NCI-H1417 treated with DMSO at 0.1 percent for 48 hours (cell line): ENCODE measurements around the gene CPNE5.

ENCODE experiments used
- DNase-seq: peaks from one replicate; lab custom pipeline; 2025; lab: John Stamatoyannopoulos, UW

CPNE5 gene

DNA sequence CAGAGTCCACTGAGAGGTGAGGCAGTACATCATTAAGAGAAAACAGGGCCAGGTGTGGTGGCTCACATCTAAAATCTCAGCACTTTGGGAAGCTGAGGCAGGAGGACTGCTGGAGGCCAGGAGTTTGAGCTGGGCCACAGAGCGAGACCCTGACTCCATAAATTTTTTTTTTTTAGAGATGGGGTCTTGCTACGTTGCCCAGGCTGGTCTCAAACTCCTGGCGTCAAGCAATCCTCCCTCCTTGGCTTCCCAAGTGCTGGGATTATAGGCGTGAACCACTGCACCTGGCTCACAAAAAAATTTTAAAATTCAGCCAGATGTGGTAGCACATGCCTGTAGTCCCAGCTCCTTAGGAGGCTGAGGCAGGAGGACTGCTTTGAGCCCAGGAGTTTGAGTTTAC lies 18.1 kb upstream of the CPNE5 start:
- no peak for DNase-seq

DNA sequence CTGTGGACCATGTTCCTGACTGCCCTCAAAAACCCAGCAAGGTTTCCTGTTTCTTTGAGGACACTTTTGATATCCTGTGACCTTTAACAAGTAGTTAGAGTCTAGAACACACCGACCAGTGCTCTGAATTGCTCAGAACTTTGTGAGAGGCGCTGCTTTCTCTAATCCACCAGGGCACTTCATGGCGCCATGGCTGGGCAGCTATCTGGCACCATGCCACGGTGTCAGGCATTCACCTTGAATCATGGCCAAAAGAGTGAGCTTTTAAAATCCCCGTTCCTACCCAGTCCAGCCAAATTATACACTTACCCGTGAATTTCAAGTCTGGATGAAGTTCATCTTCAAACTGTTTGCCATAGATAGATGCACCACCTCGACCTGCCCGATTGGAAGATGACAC lies 17.0 kb upstream of the CPNE5 start:
- no peak for DNase-seq

DNA sequence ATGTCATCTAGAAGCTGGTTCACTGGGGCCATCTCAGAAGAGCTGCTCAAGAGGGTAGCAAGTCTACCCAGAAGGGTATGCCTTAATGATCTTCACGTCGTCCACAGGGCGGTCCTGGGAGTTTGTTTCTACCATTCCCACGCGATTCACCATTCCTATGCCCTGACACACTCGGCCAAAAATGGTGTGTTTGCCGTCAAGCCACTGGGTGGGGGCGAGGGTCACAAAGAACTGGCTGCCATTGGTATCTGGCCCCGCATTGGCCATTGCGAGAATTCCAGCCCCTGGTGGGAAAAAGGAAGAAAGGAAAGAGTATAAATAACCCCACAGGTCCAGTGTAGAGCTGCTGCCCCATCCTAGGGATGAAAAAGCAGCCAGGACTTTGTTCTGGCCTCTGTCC lies 16.5 kb upstream of the CPNE5 start:
- no peak for DNase-seq

DNA sequence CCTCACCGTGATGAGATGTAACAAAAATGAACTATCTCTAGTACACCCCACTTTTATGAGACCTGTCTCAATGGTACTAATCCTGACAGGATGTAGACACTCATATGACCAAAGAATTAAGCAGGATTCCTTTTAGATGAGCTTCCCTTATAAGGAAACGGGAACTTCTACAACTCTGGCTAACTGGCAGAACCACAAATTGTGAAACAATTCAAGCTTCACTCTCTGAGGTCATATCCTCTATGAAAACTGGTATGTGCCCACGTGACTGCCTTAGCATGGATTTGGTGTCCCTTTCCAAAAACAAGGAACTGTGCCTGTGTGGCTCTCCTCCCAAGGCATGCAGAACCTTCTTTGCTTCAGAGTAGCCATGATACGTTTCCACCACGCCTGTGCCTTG lies 14.1 kb upstream of the CPNE5 start:
- DNase-seq: no peak

DNA sequence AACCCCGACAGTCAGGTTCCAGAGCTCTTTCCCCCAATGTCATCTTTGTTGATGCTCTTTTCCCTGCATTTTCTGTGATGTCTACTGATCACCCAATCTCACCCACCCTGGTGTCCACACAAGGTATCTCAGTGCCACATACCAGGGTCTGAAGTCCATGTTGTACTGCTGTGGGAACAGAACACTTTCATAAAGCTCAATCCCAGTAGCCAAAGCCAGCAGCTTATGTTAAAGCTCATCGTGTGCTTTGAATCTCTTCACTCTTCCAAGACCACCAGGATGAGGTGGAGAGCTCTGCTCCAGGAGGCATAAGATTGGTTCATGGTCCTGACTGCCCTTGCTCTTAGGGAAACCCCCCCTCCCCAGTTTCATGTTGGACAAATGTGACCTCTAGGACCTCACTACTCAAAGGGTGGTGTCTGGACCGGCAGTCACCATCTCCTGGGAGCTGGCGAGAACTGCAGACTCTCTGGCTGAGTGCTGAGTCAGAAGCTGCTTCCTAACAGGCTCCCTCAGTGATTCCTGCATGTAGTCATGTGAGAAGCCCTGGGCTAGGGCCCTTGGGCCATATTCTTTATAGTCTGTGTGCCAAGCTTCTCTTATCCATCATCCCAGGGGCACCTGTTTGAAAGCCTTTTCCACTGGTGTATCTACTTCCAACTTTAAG lies 13.4 kb upstream of the CPNE5 start:
- no peak for DNase-seq

DNA sequence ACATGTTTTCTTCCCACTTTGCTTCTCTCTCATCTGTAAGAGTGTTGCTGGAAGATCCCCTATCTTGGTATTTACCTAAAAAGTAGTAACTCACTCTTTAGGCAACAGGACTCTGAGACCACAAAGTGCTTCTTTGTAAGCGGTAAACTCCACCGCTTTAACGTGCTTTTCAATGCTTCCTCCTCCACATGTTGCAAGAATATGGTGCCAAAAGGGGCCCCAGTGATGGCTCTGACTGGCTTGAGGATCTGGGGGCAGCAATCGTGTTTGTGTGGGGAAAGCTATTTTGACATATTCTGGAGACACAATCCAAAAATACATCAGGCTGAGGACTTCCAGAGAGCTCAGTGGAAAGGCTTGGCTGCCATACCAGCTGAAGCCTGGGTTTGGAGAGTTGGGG lies 12.4 kb upstream of the CPNE5 start:
- no peak for DNase-seq

DNA sequence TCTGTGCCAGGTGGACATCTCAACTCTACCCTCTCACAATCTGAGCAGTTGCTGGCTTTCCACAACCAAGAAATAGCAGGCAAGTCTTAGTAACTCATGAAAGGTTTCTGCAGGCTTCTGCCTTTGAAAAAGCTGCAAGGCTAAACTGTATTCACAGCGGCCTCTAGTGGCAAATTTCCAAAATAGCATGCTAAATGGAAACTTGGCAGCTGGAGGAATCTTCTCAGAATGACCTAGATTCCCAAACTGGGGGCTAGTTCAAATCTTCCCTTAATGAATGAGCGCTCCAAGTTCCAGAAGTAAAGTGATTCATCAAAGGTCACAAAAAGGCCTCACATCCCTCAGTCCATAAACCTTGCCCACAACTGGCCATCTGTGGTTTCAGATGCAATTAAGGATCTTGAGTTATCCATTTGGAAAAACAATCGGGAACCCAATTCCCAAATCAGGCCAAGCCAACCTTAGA lies 11.9 kb upstream of the CPNE5 start:
- DNase-seq: no peak

DNA sequence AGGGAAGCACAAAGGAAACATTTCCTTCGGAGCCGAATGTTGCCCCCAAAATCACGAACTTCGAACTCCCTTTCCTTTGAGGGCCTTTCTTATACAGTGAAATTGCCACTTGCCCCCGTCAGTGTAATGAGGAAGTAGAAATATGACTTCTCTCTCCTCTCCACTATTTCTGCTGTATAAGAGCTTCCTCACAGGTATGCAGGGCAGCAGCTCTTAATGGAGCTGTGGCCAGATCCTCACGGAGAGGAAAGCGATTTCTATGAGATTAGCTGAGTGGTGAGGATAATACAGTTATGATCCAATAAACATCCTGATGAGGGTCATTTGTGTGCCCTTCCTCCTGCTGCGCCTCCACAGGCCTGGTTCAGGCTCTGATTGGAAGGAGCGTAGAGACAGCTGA lies 10.8 kb upstream of the CPNE5 start:
- no peak for DNase-seq

DNA sequence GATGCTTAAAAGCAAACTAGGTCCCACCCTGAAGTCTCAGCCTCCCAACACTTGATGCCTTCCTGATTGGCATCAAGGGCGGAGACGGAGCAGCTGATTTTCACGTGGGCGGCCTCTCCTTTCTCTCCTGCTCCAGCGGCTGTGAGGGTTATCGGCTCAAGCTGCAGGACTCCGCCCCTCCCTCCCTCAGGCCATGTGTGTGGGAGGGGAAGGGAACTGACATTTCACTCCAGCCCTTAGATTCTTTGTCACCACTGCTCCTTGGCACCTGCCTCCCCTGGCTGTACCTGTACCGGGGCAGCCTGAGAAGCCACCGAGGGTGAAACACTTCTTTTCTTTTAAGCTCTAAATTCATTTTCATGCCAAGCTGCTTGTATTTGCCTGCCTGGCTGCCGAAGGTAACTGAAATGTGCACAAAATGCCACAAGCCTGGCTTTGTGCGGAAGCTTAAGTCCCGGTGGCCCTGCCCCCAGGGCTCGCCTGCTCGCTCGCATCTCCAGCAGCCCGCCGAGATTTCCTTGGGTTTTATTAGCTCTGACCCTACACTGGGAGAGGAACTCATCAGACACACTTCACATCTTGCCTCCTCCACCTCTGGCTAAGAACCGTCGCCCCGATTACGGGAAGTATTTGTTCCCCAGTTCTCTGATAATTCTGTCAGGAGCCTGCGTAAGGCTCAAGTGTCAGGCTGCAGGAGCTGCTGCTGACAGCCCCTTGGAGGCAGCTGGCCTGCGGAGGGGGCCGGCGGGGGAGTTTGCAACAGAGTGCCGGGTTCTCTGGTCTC lies 9.6 kb upstream of the CPNE5 start:
- DNase-seq: no peak

DNA sequence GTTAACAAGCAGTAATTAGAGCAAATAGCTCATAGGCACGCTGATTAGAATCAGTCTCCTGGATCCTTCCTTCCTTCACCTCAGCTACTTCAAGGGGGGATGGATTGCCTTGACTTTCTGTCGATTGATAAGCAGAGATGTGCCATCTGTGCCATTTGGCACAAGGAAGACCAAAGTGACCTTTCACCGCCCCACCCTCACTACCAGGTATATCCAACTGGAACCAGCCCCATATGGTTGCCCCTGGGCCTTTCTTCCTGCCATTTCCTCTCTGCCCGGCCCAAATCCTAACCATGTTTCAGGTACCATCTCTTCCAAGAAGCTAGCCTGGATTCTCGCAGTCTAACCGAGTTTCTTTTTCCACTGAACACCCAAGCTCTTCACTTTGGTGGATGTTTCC lies 8.7 kb upstream of the CPNE5 start:
- DNase-seq: no peak

DNA sequence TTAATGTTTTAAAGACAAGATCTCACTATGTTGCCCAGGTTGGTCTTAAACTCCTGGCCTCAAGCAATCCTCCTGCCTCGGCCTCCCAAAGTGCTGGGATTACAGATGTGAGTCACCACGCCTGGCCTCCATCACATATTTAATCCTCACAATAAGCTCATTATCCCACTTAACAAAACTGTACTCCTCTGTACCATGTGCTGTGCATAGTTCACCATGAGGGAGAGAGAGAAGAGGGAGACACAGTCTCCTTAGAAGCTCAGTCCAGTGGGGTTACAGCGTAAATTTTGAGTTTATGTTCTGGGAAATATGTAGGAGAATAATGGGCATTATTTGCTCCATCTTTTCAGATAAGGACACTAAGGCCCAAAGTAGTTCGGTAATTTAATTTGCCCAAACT lies 7.9 kb upstream of the CPNE5 start:
- no peak for DNase-seq

DNA sequence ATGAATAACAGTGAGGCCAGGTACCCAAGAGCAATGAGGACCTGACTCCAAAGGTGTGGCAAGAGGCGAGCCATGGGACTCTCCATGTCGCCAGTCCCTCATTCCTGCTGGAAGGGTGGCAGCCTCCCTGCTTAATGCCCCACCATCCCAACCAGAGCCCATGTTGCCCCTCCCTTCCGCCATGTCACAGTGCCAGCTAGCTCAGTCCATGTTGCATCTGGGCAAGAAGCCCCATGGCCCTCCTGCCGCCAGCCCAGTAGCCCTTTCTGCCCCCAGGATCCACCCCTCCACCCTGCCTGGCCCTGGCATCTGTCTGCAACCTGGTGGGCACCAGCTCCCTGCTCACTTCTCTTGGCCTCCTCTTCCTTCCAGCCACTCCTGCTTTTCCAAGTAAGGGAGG lies 6.0 kb upstream of the CPNE5 start:
- no peak for DNase-seq

DNA sequence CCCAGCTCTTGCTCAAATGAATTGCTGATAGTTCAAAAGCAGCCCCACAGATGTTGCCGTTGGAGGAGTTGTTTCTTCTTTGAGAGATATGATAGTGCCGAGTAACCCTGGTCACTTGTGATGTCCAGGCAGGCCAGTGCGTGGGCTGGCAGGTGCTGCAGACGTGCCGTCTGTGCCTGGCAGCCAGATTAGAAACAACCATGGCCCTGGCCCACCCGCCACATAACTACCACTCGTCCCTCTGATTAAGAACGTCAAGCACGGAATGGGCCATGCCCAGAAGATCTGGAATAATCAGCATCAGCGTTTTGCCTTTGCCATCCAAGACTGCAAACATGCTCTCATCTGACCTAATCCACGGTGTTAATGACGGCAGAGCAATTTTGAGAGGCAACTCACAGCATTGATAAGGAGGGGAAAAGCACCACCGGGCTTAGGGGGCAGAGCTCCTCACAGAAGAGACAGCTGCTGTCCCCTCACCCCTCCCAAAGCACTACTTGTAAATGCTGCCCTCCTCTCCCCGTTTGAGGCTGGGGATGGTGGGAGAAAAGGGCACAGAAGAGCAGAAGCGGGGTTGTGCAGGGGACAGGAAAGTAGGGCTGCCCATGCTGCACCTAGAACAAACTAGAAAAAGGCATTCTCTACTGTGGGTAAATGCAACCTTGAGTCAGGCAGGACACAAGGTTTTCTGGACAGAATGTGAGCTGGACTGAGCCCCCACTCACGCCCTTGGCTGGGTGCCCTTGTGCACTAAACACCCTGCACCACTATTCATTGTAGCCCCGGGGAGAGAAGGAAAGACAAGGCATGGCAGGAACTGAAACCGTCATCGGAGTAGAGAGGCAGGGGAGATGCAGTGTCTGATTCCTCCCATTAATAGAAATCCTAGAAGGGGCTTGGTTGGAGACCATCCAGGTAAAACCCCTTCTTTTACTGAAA lies 5.3 kb upstream of the CPNE5 start:
- DNase-seq: no peak

DNA sequence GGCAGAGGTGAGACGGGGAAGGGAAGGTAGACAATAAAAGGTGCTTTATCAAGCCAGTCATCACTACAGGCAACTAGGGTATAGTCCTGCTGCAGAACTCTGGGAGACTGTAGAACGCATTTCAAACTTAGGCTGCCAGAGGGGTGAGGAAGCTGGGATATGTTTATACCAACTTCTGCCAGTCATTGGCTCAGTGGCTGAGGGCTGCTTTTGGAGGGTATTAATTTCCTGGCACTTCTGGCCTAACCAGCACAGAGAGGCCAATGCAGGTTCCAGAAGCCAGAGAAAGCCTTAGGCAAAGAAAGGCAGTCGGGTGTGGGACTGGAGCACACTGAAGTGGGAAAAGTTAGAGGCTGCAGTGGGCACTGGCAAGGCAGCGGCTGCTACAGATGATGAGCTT lies 3.9 kb upstream of the CPNE5 start:
- no peak for DNase-seq

DNA sequence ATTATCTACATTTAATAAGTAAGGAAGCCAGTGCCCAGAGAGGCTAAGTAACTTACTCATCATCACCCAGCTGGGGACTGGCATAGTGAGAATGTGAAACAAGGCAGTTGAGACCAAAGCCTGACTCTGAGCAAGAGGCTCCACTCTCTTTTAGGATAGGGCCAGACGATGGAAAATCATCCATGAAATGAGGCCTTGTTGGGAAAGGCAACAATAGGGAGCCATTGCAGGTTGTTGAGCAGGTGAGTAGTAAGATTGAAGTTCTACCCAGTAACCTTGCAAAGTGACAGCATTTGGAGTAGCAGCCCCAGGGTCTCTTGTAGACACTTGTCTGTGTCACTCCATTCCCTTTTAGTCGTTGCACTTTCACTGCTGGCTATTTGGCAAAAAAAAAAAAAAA lies 2.5 kb upstream of the CPNE5 start:
- no peak for DNase-seq

DNA sequence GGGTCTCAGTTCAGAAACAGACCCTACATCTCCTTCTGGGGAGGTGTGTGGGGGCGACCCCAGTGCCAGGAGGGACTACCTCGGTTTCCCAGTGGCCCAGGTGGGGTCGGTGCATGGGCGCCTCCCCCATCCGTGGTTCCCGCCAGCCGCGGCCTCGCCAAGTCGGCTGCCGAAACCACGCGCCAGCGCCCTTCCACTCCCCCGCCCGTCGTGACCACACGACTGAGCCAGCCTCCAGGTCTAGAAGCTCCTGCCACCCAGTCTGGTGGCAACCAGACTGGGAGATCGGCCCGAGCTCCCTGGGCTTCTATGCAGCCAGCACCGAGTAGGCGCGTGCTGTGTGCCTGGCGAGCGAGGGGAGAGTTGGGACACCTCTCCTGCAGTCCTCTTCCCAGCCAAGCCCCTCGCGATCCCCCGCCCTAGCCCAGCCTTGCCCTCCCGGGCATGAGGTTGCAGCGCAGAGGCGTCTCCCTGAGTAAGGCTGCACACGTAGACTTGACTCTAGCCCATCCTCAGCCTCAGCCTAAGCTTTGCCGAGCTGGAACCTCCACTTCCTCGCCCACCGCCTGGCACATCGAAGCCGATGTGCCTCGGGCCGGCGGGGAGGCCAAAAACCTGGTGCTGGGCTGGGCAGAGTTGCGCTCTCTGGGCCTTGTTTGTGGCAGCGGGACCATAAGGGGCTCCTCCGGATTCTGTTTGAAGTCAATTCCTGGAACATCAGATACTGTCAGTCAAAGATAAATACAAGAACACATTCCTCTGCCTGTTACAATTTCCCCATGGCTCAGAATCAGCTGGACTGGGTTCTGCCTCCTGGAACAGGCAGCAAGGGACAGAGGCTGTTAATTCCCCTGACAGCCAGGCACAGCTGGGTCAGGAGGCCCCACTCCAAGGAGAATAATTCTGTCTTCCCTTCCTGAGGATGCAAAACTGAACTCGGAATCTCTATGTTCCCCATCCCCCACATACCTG lies 1.5 kb upstream of the CPNE5 start:
- no peak for DNase-seq

DNA sequence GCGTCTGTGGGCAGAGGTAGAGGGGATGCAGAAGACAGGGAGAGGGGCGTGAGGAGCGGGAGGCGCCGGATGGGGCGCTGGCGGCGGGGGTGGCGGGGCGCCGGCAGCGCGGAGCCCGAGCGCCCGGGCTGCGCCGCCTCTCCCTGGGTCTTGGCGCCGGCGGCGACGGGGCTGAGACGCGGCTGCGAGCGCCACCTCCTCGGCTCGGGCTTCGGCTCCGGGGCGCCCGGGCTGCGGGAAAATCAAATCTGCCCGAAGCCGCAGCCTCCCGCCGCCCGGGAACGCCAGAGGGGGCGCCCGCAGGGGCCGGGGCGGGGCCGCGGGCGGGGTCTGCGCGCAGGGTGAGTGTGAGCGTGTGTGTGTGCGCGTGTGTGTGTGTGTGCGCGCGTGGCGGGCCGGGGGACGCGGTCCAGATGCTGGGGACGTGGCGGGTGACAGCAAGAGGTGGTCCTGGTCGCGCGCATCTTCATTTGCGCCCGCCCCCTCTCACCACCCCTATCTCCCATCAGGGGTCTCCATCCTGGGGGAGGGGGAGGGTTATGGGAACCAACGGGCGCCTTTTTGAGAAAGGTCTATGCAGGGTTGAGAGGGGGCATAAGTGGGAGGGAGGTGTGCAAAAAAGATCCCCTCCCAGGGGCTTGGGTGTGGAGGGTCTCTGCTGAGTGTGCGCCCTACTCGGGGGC lies 646 bp upstream of the CPNE5 start:
- DNase-seq: no peak

DNA sequence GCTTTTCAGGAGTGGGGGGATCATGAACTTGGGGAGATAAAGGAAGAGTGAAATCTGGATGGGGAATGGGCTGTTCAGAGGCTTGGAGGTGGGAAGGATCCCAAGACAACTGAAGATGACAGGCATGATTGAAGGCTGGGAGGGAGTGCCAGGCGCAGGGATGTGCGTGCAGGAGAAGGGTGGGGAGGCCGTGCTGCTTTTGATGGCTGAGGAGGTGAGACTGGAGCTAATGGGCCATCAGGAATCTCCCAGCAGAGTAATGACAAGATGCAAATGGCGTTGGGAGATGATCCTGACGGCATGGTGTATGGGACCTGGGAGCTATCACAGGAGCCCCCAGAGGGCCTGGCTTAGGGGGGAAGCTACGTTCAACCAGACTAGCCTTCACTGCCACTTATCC lies 1.6 kb downstream of the CPNE5 start:
- no peak for DNase-seq

DNA sequence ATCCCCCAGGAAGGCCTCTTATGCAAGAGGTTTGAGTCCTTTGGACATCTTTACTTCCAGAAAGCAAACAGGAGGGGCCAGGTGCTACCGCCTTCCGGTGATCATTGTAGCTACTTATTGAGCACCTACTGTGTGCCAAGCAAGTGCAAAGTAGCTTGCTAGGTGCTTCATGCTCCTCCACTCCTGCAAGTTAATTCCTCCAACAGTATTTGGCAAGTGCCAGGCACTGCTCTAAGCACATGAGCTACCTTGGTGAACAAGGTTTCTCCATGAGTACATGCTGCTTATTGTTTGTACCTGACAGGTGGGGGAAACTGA lies 2.3 kb downstream of the CPNE5 start:
- no peak for DNase-seq

DNA sequence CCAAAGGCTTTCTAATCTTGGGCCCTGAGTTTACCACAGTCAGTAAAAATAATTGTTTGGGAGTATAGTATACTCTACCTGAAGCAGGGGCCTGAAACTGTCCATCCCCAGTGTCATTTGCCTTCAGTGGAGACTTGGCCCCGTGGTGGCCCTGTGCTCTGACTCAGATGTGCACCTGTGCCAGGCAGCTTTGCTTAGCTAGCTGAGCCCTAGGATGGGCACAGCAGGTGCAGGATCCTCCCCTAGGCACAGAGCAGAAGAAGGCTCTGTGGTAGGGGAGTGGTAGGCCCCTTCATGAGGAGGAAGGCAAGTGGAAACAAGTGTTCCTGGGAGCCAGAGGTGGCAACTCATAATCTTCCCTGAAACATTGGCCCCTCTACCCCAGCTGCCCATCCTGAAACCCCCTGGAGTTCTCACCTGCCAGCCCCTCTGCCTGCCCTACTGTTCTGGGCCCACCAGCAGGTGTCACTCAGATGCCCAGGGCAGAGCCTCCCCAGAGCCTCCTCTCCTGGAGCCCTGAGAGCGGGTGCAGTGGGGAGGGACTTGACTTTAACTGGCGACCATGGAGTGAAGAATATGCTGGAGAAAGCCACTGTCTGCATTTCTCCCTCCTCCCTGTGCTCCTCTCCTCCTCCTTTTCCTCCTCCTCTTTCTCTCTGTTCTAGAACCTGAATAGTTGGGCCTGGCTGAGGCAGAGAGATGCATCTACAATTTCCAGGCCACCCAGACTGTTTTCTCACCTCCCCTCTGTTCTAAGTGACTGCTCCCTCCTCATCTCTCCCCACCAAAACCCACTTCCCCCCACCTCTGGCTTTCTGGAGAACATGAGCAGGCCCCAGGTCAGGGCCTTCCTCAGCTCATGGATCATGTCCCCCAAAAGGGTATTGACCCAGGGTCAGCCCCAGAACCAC lies 2.9 kb downstream of the CPNE5 start:
- DNase-seq: no peak
